CD4-positive, alpha-beta T cell (primary cell): ENCODE data around the gene CDSN. TPM values are rescaled to one million over a fixed set of nuclear protein-coding genes. Genes with fewer than 3 reads are reported as not detected.
A peak's percentile ranks its signal among the peaks of the same experiment; 100 is the strongest.

Experiments
- ATAC-seq: fragments of 200-7000 bp; cut with Tn5 transposase; one replicate; pipeline ENCODE4 v1.10.0; 2022; ENCODE audit warnings: mild to moderate bottlenecking; ENCODE audit not compliant: poor library complexity
- CTCF ChIA-PET: fragments of 350-600 bp; sonication (Branson Sonifier 250); formaldehyde crosslinking; loops from one replicate; lab custom pipeline; 2021; ENCODE audit warnings: antibody characterized with exemption, inconsistent platforms; lab: Charles Lee
- POLR2A ChIA-PET: fragments of 350-600 bp; sonication (Branson Sonifier 250); formaldehyde crosslinking; loops from one replicate; lab custom pipeline; 2021; ENCODE audit warnings: antibody characterized with exemption, inconsistent platforms; lab: Charles Lee
- DNase-seq, 14 experiments: peaks; one replicate each; pipeline ENCODE4 v3.0.0-alpha.2; 2013 to 2020; ENCODE audit warnings: mixed read lengths in 2 of 14
- H3K27ac ChIP-seq, 2 donors: one replicate each; pipeline versions ENCODE4 v1.5.1 to v1.7.0; 2013; ENCODE audit warnings: low read length in 2 of 2, low read depth in 1 of 2, mild to moderate bottlenecking in 1 of 2
- H3K27me3 ChIP-seq, 2 experiments: 1 replicate in 1 of 2; 2 replicates in 1 of 2; pipeline versions ENCODE4 v1.6.1 to v1.7.0; 2013; ENCODE audit warnings: low read length in 2 of 2, control low read depth in 1 of 2, mild to moderate bottlenecking in 1 of 2, moderate library complexity in 1 of 2; ENCODE audit not compliant: insufficient read depth in 2 of 2, control insufficient read depth in 1 of 2
- H3K36me3 ChIP-seq: one replicate; pipeline ENCODE4 v1.6.1; 2013; ENCODE audit warnings: low read length, control low read depth; ENCODE audit not compliant: insufficient read depth
- H3K4me1 ChIP-seq: one replicate; pipeline ENCODE4 v1.6.1; 2013; ENCODE audit warnings: low read length, control low read depth; ENCODE audit not compliant: insufficient read depth
- H3K4me3 ChIP-seq: one replicate; pipeline ENCODE4 v1.5.1; 2013; ENCODE audit warnings: mild to moderate bottlenecking, low read length, moderate library complexity
- H3K9me3 ChIP-seq, 2 experiments: 1 replicate in 1 of 2; 2 replicates in 1 of 2; pipeline versions ENCODE4 v1.6.1 to v1.7.0; 2013; ENCODE audit warnings: low read length in 2 of 2, mild to moderate bottlenecking in 2 of 2, control low read depth in 1 of 2, moderate library complexity in 1 of 2; ENCODE audit not compliant: control insufficient read depth in 1 of 2, insufficient read depth in 1 of 2
- H3K27ac Mint-ChIP-seq: one replicate; pipeline ENCODE4 v1.8.0; 2020; ENCODE audit warnings: mixed read lengths
- H3K27me3 Mint-ChIP-seq: one replicate; pipeline ENCODE4 v1.8.0; 2021; ENCODE audit warnings: mixed read lengths
- H3K36me3 Mint-ChIP-seq: one replicate; pipeline ENCODE4 v1.8.0; 2021; ENCODE audit warnings: low read depth, mixed read lengths
- H3K4me1 Mint-ChIP-seq: one replicate; pipeline ENCODE4 v1.8.0; 2021; ENCODE audit warnings: low read depth, mixed read lengths
- H3K4me3 Mint-ChIP-seq: one replicate; pipeline ENCODE4 v1.8.0; 2020; ENCODE audit warnings: mild to moderate bottlenecking, mixed read lengths
- H3K9me3 Mint-ChIP-seq: one replicate; pipeline ENCODE4 v1.8.0; 2020; ENCODE audit warnings: mixed read lengths
- intact Hi-C, 2 experiments: fragments of 100-400 bp; cut with DNase I in 1 of 2; cut with micrococcal nuclease in 1 of 2; formaldehyde crosslinking; loops; one replicate each; pipeline versions ENCODE4 v1.15.1 to v1.9.0; 2023 to 2025; cut with DNase I, micrococcal nuclease
- total RNA-seq, 174 experiments: library from RNA in 2 of 174; stranded (reverse) in 2 of 174; gene quantifications; one replicate each; pipeline ENCODE4 v1.2.3 and lab custom pipeline; 2021 to 2026
- TF ChIP-seq, protein P1 (sequence below): fragments of 200-600 bp; IDR thresholded peaks from one replicate; pipeline ENCODE4 v1.8.0; 2022; ENCODE audit warnings: antibody characterized with exemption, mild to moderate bottlenecking

Gene CDSN
- total RNA-seq, 2 experiments from 2014 or later = not detected

- no peaks in the 10 kb centered on the region for H3K9me3 Mint-ChIP-seq
- ATAC-seq (peak; percentile 95), DNase-seq (peak; percentile 58 to 86 (median 73))
- peaks cover 6% of the 10 kb centered on the region for H3K4me1 Mint-ChIP-seq
- no peak overlapping the region for H3K27ac ChIP-seq
- H3K4me3 ChIP-seq = no peak overlapping the region
- intact Hi-C loops = loop anchor here in 1 of 2 experiments (5.0 kb wide), 1 partner anchor 211 kb away; no protein-coding TSS in a partner anchor
- H3K36me3 ChIP-seq = no peaks in the 10 kb centered on the region
- no peak overlapping the region for H3K4me3 Mint-ChIP-seq
- TF ChIP-seq, protein P1, sequence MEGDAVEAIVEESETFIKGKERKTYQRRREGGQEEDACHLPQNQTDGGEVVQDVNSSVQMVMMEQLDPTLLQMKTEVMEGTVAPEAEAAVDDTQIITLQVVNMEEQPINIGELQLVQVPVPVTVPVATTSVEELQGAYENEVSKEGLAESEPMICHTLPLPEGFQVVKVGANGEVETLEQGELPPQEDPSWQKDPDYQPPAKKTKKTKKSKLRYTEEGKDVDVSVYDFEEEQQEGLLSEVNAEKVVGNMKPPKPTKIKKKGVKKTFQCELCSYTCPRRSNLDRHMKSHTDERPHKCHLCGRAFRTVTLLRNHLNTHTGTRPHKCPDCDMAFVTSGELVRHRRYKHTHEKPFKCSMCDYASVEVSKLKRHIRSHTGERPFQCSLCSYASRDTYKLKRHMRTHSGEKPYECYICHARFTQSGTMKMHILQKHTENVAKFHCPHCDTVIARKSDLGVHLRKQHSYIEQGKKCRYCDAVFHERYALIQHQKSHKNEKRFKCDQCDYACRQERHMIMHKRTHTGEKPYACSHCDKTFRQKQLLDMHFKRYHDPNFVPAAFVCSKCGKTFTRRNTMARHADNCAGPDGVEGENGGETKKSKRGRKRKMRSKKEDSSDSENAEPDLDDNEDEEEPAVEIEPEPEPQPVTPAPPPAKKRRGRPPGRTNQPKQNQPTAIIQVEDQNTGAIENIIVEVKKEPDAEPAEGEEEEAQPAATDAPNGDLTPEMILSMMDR = peak; percentile 92
- peaks cover 6% of the 10 kb centered on the region for H3K27me3 Mint-ChIP-seq
- H3K27ac Mint-ChIP-seq = no peak overlapping the region
- ChIA-PET CTCF (interaction anchor here (1.0 to 1.2 kb wide), 3 partner anchors 64 to 646 kb away, joined by 3 read pairs; no protein-coding TSS in a partner anchor), POLR2A (interaction anchor here (0.8 kb wide), 1 partner anchor 48 kb away, joined by 3 read pairs; no protein-coding TSS in a partner anchor)
- no peaks in the 10 kb centered on the region for H3K27me3 ChIP-seq
- no peaks in the 10 kb centered on the region for H3K36me3 Mint-ChIP-seq
- H3K9me3 ChIP-seq = no peaks in the 10 kb centered on the region
- peaks cover 8% of the 10 kb centered on the region for H3K4me1 ChIP-seq
Observed at GRCh38 chr6:31128093-31128676, 7.9 kb upstream of the CDSN start.

GRCh38 chr6:31126396-31127175, 6.3 kb upstream of the CDSN start:
- Histone ChIP-seq H3K9me3 (no peaks in the 10 kb centered on the region), H3K36me3 (no peaks in the 10 kb centered on the region), H3K4me1 (peaks cover 8% of the 10 kb centered on the region), H3K4me3 (no peak overlapping the region), H3K27me3 (no peaks in the 10 kb centered on the region), H3K27ac (no peak overlapping the region)
- TF ChIP-seq, protein P1 = no peak
- no peak for DNase-seq
- intact Hi-C loops = loop anchor here in 1 of 2 experiments (5.0 kb wide), 1 partner anchor 209 kb away; no protein-coding TSS in a partner anchor
- POLR2A ChIA-PET = interaction anchor here (0.6 kb wide), 1 partner anchor 491 kb away, joined by 8 read pairs; no protein-coding TSS in a partner anchor
- peaks cover 6% of the 10 kb centered on the region for H3K27me3 Mint-ChIP-seq
- no peak overlapping the region for H3K27ac Mint-ChIP-seq
- no peak overlapping the region for H3K4me3 Mint-ChIP-seq
- H3K9me3 Mint-ChIP-seq = no peaks in the 10 kb centered on the region
- peaks cover 6% of the 10 kb centered on the region for H3K4me1 Mint-ChIP-seq
- CTCF ChIA-PET = interaction anchor here (1.1 kb wide), 1 partner anchor 66 kb away, joined by 3 read pairs; no protein-coding TSS in a partner anchor
- H3K36me3 Mint-ChIP-seq = no peaks in the 10 kb centered on the region
- no peak for ATAC-seq

DNA sequence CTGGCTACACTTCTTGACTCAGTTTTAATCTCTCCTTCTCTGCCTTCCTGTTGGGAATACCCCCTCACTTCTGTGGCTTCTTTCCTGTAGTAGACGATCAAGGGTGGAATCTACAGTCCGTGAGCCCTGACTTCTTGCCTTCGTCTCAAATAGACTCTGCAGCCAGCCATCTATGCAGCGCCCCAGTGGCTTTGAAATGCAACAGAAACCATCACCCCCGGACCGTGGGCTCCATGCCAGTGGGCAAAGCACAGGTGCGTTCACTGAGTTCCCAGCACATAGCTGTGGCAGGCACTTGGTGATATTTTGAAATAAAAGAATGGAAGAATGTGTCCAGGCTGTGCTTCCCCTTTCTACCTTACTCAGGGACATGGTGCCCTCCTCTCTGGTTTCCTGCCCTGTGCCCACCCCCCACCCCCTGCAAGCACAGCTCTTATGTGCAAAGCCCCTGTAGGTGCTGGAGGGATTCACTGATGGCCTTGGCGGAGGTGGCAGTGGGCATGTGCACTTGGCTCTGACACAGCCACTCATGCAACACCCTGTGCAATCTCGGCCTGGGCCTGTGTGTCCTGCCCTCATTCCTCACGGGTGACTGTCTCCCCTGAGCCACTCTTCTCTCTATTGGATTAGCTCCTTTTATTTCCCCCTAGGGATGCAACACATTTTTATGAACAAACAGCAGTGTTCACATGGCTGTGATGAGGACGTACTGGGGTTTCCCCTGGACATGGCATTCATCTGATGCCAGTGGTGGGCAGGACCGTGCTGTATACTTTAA, 5.5 kb upstream of the CDSN start:
- Mint-ChIP-seq H3K36me3 (no peaks in the 10 kb centered on the region), H3K27ac (no peak overlapping the region), H3K4me1 (peaks cover 6% of the 10 kb centered on the region), H3K27me3 (peaks cover 6% of the 10 kb centered on the region), H3K9me3 (no peaks in the 10 kb centered on the region), H3K4me3 (no peak overlapping the region)
- H3K27me3 ChIP-seq = no peaks in the 10 kb centered on the region
- H3K4me3 ChIP-seq = no peak overlapping the region
- ChIA-PET POLR2A (interaction anchor here (1.0 kb wide), 1 partner anchor 31 kb away, joined by 3 read pairs; no protein-coding TSS in a partner anchor), CTCF (no interaction called here)
- DNase-seq (no peak), ATAC-seq (no peak)
- H3K9me3 ChIP-seq = no peaks in the 10 kb centered on the region
- TF ChIP-seq, protein P1 = no peak
- H3K27ac ChIP-seq = no peak overlapping the region
- no peaks in the 10 kb centered on the region for H3K36me3 ChIP-seq
- intact Hi-C loops = loop anchor here in 1 of 2 experiments (5.0 kb wide), 1 partner anchor 208 kb away; no protein-coding TSS in a partner anchor
- H3K4me1 ChIP-seq = peaks cover 8% of the 10 kb centered on the region
